NCI-H1048 (cell line): ENCODE measurements around the gene CCDC28A.
A peak's percentile ranks its signal among the peaks of the same experiment; 100 is the strongest.
"Not testable (repeated sequence)": the region's sequence is repeated elsewhere in the genome, so short reads cannot be mapped to it uniquely, and the experiment has no call there.

Source experiments
- DNase-seq: peaks from one replicate; lab custom pipeline; 2025; lab: John Stamatoyannopoulos, UW

CCDC28A gene

GRCh38 chr6:138773177-138774091 lies at the start of gene CCDC28A:
Gene CCDC28A (plus strand): TSS chr6:138773769. CDS start chr6:138776121, 2,352 bp downstream.
- DNase-seq, result peak; percentile 74

- no peak for DNase-seq
Observed at GRCh38 chr6:138724015-138724414, 49.6 kb upstream of the CCDC28A start.

- DNase-seq, result no peak
Observed at GRCh38 chr6:138726066-138726756, 47.4 kb upstream of the CCDC28A start.

- DNase-seq, result no peak
Observed at GRCh38 chr6:138726757-138727097, 46.8 kb upstream of the CCDC28A start.

- no peak for DNase-seq
Observed at GRCh38 chr6:138727182-138727581, 46.4 kb upstream of the CCDC28A start.

- DNase-seq, result no peak
Observed at GRCh38 chr6:138728662-138729061, 44.9 kb upstream of the CCDC28A start.

GRCh38 chr6:138730037-138730436 lies 43.5 kb upstream of the CCDC28A start:
- not testable (repeated sequence) for DNase-seq

- no peak for DNase-seq
Observed at GRCh38 chr6:138734585-138734984, 39.0 kb upstream of the CCDC28A start.

GRCh38 chr6:138736640-138737039 lies 36.9 kb upstream of the CCDC28A start:
- no peak for DNase-seq

- no peak for DNase-seq
Observed at GRCh38 chr6:138752017-138752416, 21.6 kb upstream of the CCDC28A start.

GRCh38 chr6:138757136-138757535 lies 16.4 kb upstream of the CCDC28A start:
- DNase-seq, result no peak

GRCh38 chr6:138765896-138766655 lies 7.5 kb upstream of the CCDC28A start:
- no peak for DNase-seq

- no peak for DNase-seq
Observed at GRCh38 chr6:138769102-138769676, 4.4 kb upstream of the CCDC28A start.

GRCh38 chr6:138772596-138773176 lies 883 bp upstream of the CCDC28A start:
- DNase-seq, result no peak

- no peak for DNase-seq
Observed at GRCh38 chr6:138774370-138774769, 801 bp downstream of the CCDC28A start.

- DNase-seq, result no peak
Observed at GRCh38 chr6:138776659-138777058, 3.1 kb downstream of the CCDC28A start.

GRCh38 chr6:138778331-138778730 lies 4.8 kb downstream of the CCDC28A start:
- DNase-seq, result no peak

- no peak for DNase-seq
Observed at GRCh38 chr6:138782243-138782642, 8.7 kb downstream of the CCDC28A start.

GRCh38 chr6:138785079-138785478 lies 11.5 kb downstream of the CCDC28A start:
- no peak for DNase-seq

- DNase-seq, result no peak
Observed at GRCh38 chr6:138785980-138786379, 12.4 kb downstream of the CCDC28A start.

- DNase-seq, result no peak
Observed at GRCh38 chr6:138787138-138787537, 13.6 kb downstream of the CCDC28A start.
